ENCODE measurements around the gene SRRT.

Gene SRRT, protein sequence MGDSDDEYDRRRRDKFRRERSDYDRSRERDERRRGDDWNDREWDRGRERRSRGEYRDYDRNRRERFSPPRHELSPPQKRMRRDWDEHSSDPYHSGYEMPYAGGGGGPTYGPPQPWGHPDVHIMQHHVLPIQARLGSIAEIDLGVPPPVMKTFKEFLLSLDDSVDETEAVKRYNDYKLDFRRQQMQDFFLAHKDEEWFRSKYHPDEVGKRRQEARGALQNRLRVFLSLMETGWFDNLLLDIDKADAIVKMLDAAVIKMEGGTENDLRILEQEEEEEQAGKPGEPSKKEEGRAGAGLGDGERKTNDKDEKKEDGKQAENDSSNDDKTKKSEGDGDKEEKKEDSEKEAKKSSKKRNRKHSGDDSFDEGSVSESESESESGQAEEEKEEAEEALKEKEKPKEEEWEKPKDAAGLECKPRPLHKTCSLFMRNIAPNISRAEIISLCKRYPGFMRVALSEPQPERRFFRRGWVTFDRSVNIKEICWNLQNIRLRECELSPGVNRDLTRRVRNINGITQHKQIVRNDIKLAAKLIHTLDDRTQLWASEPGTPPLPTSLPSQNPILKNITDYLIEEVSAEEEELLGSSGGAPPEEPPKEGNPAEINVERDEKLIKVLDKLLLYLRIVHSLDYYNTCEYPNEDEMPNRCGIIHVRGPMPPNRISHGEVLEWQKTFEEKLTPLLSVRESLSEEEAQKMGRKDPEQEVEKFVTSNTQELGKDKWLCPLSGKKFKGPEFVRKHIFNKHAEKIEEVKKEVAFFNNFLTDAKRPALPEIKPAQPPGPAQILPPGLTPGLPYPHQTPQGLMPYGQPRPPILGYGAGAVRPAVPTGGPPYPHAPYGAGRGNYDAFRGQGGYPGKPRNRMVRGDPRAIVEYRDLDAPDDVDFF

GRCh38 chr7:100874577-100875355 lies at the start of gene SRRT:
SRRT (plus strand) TSS chr7:100875103; CDS start chr7:100875591, 488 bp downstream.
- DNase-seq (ENCODE audit: low read depth), result peak; percentile 97

DNA sequence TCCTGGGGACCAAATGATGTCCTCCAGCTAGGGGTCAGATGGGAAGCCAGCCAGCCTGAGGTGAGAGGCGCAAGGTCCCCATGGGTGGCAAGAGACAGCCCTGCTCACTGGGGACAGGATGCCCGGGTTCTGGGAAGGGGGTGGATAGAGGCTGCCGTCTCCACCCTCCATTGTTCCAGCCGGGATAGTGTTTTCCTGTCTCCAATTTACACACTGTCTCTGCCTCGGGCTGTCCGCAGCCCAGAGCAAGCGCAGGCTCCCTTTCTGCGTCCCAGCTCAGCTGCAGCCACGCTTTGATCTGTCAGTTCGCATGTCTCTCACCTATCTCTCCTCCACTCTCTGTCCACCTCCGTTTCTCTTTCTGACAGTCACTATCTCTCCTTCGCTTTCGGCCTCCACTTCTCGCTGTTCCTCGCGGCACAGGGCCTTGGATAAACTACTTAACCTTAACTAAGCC lies 49.7 kb upstream of the SRRT start:
- no peak for DNase-seq (ENCODE audit: low read depth)

DNA sequence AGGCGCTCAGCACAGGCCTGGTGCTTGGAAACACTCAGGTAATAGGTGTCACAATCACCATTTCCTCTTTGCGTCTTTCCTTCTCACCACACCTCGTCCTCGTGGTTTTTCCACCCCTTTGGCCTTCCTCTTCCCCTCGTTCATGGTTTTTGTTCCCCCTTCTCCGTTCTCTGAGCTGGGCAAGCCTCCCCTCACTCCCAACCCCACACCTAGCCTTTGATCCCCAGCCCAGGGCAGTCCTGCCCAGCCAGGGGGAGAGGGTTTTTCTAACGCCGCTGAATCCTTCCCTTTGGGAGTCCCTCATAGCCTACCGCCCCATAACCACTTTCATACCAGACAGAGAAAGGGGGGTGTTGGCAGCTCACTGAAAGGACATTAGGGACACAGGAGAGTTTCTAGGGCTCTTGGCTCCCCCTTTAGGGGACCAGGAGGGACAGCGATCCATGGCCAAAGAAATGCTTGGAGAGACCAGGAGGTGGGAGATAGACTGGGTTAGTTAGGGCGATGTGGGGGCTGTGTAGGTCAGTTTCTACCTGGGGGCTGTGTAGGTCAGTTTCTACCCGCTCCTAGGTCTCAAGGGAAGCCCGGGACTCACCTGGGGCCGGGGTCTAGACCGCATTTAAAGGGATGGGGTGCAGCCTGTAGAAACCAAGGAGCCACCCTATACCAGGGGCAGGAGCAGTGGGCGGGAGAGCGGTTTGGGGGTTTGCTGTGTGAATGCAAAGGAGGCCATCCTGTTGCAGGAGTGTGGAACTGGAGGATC lies 49.0 kb upstream of the SRRT start:
- peak; percentile 38 for DNase-seq (ENCODE audit: low read depth)

GRCh38 chr7:100826514-100827329 lies 48.2 kb upstream of the SRRT start:
- DNase-seq (ENCODE audit: low read depth), result no peak

GRCh38 chr7:100827330-100828226 lies 47.3 kb upstream of the SRRT start, which contains the start of gene EPHB4:
EPHB4 (minus strand) TSS chr7:100827523; CDS start chr7:100827030, 493 bp downstream.
- peak; percentile 76 for DNase-seq (ENCODE audit: low read depth)

- no peak for DNase-seq (ENCODE audit: low read depth)
Measured at GRCh38 chr7:100829150-100829716, 45.7 kb upstream of the SRRT start.

DNA sequence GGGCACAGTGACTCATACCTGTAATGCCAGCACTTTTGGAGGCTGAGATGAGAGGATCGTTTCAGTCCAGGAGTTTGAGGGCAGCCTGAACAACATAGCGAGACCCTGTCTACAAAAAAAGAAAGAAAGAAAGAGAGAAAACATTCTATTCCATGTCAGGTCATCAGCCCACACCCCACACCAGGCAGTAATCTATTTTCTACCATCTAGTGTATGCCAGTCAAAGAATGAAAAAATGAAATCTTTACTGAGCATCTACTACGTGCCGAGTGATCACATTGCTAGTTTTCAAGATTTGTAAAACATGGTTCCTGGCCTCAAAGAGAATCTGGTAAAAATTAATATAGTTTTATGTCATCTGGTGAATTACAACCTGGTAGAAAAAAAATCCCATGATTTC lies 44.5 kb upstream of the SRRT start:
- DNase-seq (ENCODE audit: low read depth), result no peak

- DNase-seq (ENCODE audit: low read depth), result no peak
Measured at GRCh38 chr7:100832281-100832633, 42.6 kb upstream of the SRRT start.

- no peak for DNase-seq (ENCODE audit: low read depth)
Measured at GRCh38 chr7:100835903-100836811, 38.7 kb upstream of the SRRT start.

DNA sequence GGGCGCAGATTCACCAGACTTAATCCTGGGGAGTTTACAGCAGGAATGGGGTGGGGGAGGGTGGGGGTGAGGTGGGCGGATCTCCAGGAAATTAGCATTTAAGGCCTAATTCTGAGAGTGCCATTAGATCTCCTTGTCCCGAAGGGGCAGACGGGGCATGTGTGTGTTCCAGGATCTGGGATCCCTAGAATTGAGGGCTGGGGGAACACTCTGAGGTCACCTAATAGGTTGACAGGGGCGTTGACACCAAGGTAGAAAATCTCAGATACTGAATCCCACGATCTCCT lies 38.1 kb upstream of the SRRT start:
- no peak for DNase-seq (ENCODE audit: low read depth)

GRCh38 chr7:100837099-100837836 lies 37.6 kb upstream of the SRRT start:
- DNase-seq (ENCODE audit: low read depth), result peak; percentile 82

DNA sequence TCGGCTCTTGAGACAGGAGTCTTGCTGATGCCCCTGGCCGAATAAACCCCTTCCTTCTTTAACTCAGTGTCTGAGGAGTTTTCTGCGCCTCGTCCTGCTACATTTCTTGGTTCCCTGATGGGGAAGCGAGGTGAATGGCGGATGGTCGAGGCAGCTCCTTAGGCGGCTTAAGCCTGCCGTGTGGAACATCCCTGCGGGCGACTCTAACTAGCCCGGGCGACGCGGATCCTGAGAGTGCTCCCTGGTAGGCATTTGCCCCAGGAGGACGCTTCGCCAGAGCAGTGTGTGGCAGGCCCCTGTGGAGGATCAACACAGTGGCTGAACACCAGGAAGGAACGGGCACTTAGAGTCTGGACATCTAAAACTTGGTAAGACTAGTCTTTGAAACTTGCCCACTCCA lies 35.5 kb upstream of the SRRT start:
- no peak for DNase-seq (ENCODE audit: low read depth)

DNA sequence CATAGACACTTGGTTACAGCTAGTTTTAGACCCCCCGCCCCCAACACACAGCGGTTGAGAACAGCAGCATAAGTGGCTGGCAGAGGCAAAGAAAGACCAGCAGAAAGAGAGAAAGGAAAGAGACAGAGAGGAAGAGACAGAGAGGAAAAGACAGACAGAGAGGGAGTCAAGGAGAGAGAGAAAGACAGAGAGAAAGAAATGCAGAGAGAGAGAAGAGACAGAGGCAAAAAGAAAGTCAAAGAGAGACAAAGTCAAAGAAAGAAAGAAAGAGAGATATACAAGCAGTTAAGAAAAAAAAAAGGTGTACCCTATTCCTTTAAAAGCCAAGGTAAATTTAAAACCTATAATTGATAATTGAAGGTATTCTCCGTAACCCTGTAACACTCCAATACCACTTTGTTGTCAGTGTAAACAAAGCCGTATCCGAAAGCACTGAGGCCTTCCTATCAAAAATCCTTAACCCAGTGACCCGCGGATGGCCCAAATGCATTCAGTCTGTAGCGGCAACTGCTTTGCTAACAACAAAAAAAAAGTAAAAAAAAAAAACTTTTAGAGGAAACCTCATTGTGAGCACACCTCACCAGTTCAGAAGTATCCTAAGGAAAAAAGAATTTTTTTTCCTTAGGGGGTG lies 34.3 kb upstream of the SRRT start:
- DNase-seq (ENCODE audit: low read depth), result no peak

DNA sequence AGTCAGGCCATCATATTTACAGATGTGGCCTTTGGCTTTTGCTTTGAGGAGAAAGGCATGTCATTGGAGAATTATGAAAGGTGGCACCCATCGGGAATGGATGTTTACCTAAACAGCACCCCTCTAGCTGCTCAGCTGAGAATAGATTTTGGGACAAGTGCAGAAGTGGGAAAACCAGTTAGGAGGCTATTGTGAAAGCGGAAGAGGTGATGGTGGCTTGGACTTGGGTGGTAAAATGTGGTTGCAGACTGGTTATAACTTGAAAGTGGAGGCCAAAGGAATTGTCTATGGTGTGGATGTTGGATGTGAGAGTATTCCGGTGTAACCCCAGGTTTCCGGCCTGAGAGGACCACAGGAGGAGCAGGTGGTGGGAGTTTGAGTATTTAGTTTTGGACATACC lies 27.5 kb upstream of the SRRT start:
- no peak for DNase-seq (ENCODE audit: low read depth)

DNA sequence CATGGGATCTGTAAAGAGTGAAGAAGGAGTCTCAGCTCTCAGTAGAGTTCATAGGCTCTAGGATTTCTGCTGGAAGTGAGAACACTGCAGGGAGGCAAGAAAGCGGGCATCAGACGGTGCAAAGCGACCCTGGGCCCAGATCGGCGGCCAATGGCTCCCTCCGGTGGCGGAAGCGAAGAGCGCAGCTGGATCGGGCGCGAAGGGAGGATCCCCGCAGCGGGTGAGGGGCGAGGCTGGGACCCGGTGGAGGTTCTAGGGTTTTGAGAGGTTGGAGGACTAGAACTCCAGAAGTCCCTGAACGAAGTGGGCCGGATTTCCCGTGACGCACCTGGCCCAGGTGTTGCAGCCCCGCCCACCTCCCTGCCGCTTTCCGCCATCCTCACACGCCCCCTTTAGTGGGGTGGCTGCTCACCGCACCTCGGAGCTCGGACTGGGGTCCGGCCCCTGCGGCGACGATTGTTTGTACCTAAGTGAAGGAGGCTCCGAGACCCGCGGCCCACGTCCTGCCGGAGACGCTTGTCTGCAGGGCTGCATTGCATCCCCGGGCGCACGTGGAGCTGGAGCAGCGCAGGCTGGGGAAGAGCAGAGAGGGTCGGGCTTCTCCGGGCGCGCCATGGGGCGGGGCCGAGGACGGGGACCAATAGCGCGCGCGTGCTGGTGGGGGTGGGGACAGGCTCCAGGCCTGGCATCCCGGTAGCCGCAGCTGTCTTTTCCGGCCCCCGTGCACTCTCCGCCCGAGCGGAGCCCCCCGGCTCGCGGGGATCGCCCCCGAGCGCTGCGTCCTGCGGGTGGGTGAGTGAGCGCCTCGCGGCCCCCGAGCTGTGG lies 22.6 kb upstream of the SRRT start, which contains the start of gene SLC12A9:
TSS of gene SLC12A9 (plus strand) at position 666 of the 825 bp plus-strand sequence. CDS start 1,485 bp downstream, outside the sequence.
- peak; percentile 84 for DNase-seq (ENCODE audit: low read depth)

Measured in stromal cell of bone marrow (primary cell).